BJ (cell line): Measurements from ENCODE around the gene GRK4. TPM values are rescaled to one million over a fixed set of nuclear protein-coding genes. Genes with fewer than 3 reads are reported as not detected.

ENCODE experiments used
- CTCF ChIA-PET: fragments of 350-600 bp; formaldehyde crosslinking; extraction: SDS; loops from one replicate; lab custom pipeline; 2021; ENCODE audit warnings: antibody characterized with exemption, inconsistent platforms; lab: Yijun Ruan, JAX
- POLR2A ChIA-PET: fragments of 300-600 bp; sonication (Branson Sonifier 250); formaldehyde crosslinking; extraction: SDS; loops from one replicate; lab custom pipeline; 2021; ENCODE audit warnings: antibody characterized with exemption; lab: Charles Lee
- DNase-seq: peaks from one replicate; pipeline ENCODE4 v3.0.0-alpha.2; 2011; ENCODE audit warnings: low read depth
- H3K27me3 ChIP-seq: 2 replicates; pipeline ENCODE4 v1.6.0; 2011; ENCODE audit warnings: low read length; ENCODE audit not compliant: control insufficient read depth, insufficient read depth
- H3K36me3 ChIP-seq: 2 replicates; pipeline ENCODE4 v1.5.1; 2011; ENCODE audit warnings: low read length; ENCODE audit not compliant: control insufficient read depth, insufficient read depth
- H3K4me3 ChIP-seq: 2 replicates; pipeline ENCODE4 v1.5.1; 2011; ENCODE audit warnings: low read depth, mild to moderate bottlenecking, control low read depth, low read length
- CTCF ChIP-seq: IDR thresholded peaks from 2 replicates; pipeline ENCODE4 v1.5.1; 2011; ENCODE audit warnings: low read depth, mild to moderate bottlenecking, control low read depth, inconsistent platforms, low read length, moderate library complexity; ENCODE audit not compliant: insufficient read depth
- polyA plus RNA-seq: library from polyadenylated mRNA; depleted of rRNA; stranded (reverse); fragments of >200 nt; gene quantifications from 2 replicates; pipeline ENCODE4 v1.2.3, GENCODE V29; 2011

The GRK4 gene
- polyA plus RNA-seq, 1 experiment = 1.9 TPM

- CTCF ChIA-PET = no interaction called here
- no peak for DNase-seq
- Histone ChIP-seq H3K4me3 (no peak overlapping the region), H3K27me3 (no peaks in the 10 kb centered on the region), H3K36me3 (peaks cover 44% of the 10 kb centered on the region)
- TF ChIP-seq CTCF = no peak
- POLR2A ChIA-PET = no interaction called here
Measured at GRCh38 chr4:2925931-2926860, 37.2 kb upstream of the GRK4 start.

- CTCF ChIA-PET = interaction anchor here (0.5 to 1.0 kb wide), 2 partner anchors 8 to 218 kb away, joined by 3 to 4 read pairs; no protein-coding TSS in a partner anchor
- POLR2A ChIA-PET = no interaction called here
- no peak for DNase-seq
Measured at GRCh38 chr4:2927016-2927695, 36.2 kb upstream of the GRK4 start.

GRCh38 chr4:2927696-2928075, 35.7 kb upstream of the GRK4 start:
- POLR2A ChIA-PET = no interaction called here
- Histone ChIP-seq H3K27me3 (no peaks in the 10 kb centered on the region), H3K4me3 (no peak overlapping the region), H3K36me3 (peaks cover 53% of the 10 kb centered on the region)
- no peak for TF ChIP-seq CTCF
- DNase-seq = no peak
- CTCF ChIA-PET = interaction anchor here (0.5 to 1.0 kb wide), 2 partner anchors 8 to 219 kb away, joined by 3 to 4 read pairs; no protein-coding TSS in a partner anchor

More at GRCh38 chr4:2927016-2927695, 36.2 kb upstream of the GRK4 start:
- Histone ChIP-seq H3K36me3 (peaks cover 51% of the 10 kb centered on the region), H3K4me3 (no peak overlapping the region), H3K27me3 (no peaks in the 10 kb centered on the region)
- no peak for TF ChIP-seq CTCF

GRCh38 chr4:2928242-2929176, 34.9 kb upstream of the GRK4 start:
- H3K27me3 ChIP-seq = no peaks in the 10 kb centered on the region
- H3K4me3 ChIP-seq = no peak overlapping the region
- POLR2A ChIA-PET = no interaction called here
- CTCF ChIA-PET = interaction anchor here (1.0 kb wide), 1 partner anchor 9 kb away, joined by 4 read pairs; no protein-coding TSS in a partner anchor
- no peak for TF ChIP-seq CTCF
- H3K36me3 ChIP-seq = peaks cover 52% of the 10 kb centered on the region
- DNase-seq = no peak
